ENCODE measurements around the gene MIEN1.

MIEN1 gene

GRCh38 chr17:39679521-39680192, 50.7 kb downstream of the MIEN1 start:
- TF ChIP-seq POLR2A (IDR thresholded peaks at IDR 0.05; ENCODE audit: low read depth, low read length) (no peak), POLR2AphosphoS5 (IDR thresholded peaks at IDR 0.05; ENCODE audit: low read depth, low read length) (no peak), TAF1 (IDR thresholded peaks at IDR 0.05; ENCODE audit: borderline replicate concordance, low read depth, low read length) (no peak)
- FAIRE-seq, result peak; percentile 67
- no peak for DNase-seq (ENCODE audit: insufficient read length)

Data from GM12892 (cell line).